Erythroblast (primary cell): ENCODE results near the gene LIF.
A peak's percentile ranks its signal among the peaks of the same experiment; 100 is the strongest.
"Not testable (repeated sequence)": the region's sequence is repeated elsewhere in the genome, so short reads cannot be mapped to it uniquely, and the experiment has no call there.

ENCODE experiments used
- DNase-seq, 2 experiments: peaks; one replicate each; lab custom pipeline; 2025; lab: John Stamatoyannopoulos, UW
- GATA1 ChIP-seq: IDR thresholded peaks from 2 replicates; pipeline ENCODE4 v1.6.1; 2011; ENCODE audit warnings: low read depth, mild to moderate bottlenecking, control low read depth, low read length, moderate library complexity
- POLR2A ChIP-seq: IDR thresholded peaks from 2 replicates; pipeline ENCODE4 v1.6.1; 2011; ENCODE audit warnings: mild to moderate bottlenecking, low read length

The LIF gene

DNA sequence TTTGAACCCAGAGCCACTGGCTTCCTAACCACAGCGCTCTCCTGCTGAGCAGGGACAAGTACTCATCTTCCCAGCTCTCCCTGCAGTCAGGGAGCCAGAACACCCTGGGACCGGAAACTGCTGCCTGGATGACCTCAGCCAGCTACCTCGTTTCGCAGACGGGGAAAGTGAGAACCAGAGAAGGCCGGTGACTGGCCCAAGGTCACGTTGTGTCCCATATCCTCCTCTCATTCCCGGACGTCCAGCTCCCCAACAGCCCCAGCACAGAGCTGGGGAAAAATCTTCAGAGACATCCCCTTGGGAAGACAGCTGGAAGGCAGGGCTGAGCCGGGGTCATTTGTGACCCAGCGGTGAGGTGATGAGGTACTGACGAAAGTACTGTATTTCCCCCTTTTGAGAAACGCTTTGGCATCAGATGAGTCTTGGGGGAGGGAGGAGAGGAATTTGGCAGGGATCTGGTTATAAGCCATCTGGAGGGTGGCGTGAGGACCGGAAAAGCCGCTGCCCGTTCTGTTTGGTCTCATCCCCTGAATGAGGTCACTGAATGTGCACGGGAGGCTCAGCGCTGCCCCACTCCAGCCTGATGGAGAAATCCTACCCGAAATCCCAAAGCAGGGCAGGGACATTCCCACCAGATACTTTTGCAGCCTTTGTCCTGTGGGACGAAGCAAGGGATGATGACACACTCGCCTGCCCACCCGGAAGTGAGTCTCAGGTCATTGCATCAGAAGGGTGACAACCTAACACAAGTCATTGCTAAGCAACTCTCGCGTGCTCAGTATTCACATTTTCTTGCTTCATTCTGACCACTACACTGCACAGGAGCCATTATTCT lies 41.1 kb downstream of the LIF start:
- peak in 1 of 2 experiments; percentile 56 for DNase-seq

DNA sequence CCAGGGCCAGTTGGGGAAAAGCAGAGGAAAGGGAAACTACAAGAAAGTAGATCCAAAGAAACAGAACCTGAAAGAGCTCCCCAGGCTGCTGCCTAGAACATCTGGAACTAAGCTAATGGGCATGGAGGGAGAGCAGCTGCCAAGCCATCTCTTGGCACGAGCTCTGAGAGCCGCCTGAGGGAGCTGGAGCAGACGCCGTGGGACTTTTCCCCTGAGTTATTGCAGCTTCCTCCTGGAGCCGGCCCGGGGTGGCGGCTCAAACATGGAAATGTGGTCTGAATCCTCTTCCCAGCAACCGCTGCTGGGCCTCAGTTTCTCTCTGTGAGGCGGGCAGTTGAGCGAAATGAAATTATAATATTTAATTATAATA lies 41.8 kb downstream of the LIF start:
- TF ChIP-seq POLR2A (no peak), GATA1 (no peak)
- DNase-seq = no peak

More for the DNA sequence above, 41.1 kb downstream of the LIF start:
- no peak for TF ChIP-seq GATA1

DNA sequence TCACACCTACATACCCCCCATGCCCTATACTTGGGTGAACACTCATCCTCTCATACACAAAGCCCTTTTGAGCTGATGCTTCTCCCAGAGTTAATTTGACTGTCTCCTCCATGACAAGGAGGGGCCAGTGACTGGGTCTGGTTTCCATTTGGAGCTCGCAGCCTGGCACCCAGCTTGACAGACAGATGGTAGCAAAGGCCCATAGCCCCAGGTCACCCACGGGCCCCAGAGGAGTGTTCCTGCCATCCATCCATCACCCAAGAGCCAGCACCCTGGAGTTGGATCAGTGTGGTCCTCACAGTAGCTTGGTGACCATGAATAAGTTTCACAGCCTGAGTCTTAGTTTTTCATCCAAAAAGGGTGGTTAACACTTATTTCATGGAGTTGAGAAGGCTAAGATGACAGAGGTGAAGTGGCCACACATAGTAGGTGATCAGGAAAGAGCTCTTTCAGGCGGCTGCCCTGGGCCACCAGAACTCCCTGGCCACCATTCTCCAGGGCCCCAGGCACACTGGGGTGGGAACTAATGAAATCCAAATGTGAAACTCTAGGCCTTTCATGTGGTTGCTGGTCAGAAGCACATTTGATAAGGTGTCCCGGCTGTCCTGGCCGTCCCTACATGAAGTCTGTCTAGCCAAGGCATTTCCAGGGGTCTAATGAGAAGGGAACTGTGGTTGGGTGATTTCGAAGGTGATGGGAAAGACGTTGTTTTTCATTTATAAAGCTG lies 42.4 kb downstream of the LIF start:
- TF ChIP-seq POLR2A (no peak), GATA1 (no peak)
- DNase-seq = no peak

DNA sequence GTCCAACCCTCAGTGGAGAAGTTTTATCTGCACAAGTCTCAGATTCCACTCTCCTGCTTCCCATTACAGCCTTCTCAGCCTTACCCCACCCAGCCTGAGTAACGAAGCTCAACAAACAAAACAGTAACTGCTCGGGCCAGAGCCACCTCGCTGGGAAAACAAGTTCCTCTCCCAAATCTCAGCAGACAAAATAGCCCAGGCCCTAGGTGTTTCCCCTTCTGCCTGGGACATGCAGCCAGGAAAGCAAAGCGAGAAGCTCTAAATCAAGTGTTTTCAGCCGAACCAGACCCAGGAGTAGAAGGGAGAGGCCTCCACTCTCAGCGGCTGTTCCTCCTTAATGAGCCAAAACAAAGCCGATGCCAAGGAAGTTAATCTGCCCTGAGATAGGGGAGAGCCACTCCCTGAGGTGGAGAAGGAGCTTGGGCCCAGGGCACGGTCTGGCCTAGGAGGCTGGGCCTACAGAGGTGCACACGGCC lies 44.0 kb downstream of the LIF start:
- TF ChIP-seq GATA1 = no peak
- TF ChIP-seq POLR2A = no peak
- DNase-seq = no peak

DNA sequence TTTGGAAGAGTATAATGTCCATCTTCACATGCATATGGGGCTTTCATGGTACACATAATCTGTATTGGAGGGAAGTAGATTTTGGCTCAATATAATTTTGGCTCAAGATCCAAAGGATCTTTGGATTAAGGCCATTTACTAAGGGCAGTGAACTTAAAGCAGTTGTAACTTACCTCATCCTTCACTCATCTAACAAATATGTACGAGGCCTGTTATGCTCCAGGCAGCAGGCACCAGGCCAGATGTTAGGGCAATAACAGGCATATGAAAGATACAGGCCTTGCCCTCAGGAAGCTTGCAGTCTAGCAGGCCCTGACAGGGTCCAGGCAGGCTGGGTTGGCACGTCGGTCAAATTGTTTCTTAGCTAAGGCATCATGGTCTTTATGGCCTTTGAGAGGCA lies 44.6 kb downstream of the LIF start:
- TF ChIP-seq GATA1 = no peak
- TF ChIP-seq POLR2A = no peak
- no peak for DNase-seq

DNA sequence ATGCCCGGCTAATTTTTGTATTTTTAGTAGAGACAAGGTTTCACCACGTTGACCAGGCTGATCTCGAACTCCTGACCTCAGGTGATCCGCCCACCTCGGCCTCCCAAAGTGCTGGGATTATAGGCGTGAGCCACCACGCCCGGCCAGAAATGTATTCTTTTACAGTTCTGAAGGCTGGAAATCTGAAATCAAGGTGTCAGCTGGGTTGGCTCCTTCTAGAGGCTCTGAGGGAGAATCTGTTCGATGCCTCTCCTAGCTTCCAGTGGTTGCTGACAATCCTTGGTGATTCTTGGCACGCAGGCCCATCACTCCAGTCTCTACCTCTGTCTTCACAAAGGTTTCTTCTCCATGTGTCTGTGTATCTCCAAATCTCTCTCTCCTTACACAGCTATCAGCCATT lies 45.7 kb downstream of the LIF start:
- DNase-seq = not testable (repeated sequence)

DNA sequence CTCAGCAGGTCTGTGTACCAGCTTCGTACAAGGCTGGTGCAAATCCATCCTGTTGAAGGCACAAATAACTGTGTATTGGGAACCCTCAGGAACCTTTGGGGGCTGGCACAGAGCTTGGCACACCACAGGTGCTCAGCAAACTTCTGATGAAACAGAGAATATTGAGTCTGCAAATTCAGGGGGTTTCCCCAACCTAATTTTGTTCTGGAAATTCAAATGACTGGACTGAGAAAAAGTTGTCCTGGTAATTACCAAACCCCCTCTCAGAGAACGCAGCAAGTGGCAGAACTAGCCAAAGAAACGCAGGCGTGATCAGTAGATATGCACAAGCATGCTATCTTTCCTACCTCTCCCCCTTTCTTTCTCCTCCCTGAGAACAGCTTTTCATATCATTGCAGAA lies 47.6 kb downstream of the LIF start:
- TF ChIP-seq POLR2A (no peak), GATA1 (no peak)
- no peak for DNase-seq

DNA sequence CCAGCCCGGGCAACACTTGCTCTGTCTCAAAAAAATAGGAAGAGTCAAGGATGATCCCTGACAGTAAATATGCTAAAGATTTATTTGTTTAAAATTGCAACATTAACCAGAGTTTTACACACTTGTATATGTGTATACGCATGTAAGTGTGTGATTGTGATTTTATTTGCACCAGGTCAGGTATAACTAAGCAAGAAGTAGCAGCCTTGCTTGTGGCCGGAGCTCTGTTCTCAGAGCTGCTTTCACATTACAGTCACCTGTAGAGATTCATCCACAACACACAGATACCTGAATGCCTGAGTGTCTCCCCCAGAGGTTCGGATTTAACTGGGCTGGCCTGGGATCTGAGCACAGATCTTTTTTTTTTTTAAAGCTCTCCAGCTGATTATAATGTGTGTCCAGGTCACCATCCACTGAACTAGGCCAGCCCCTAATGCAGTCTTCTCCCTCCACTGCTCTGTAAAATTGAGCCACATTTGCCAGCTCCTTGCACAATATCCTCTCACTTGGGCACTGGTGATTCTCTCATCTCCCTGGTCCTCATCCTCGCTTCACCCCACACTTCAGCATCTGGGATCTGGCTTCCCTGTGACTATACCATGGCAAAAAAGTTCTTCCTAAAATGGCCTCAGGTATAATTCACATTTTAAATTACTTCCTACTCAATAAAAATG lies 48.3 kb downstream of the LIF start:
- DNase-seq = no peak
- no peak for TF ChIP-seq POLR2A
- TF ChIP-seq GATA1 = no peak

DNA sequence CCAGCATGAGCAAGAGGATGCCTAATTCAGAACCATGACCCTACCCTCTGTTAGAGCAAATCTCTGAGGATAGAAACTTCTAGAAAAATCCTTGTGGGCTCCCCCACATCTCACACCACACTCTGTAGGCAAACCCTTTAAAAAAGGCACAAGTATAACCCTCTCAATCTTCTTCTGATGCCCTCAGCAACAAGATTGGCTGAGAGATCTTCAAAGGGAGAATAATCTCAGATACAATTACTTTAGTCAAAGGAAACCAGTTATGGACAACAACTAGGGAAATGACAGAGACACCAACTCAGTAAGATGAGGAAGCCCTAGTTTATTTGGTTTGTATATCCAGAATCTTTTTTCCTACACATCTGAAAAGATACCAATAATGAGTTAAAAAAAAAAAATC lies 49.2 kb downstream of the LIF start:
- TF ChIP-seq POLR2A = no peak
- no peak for TF ChIP-seq GATA1

DNA sequence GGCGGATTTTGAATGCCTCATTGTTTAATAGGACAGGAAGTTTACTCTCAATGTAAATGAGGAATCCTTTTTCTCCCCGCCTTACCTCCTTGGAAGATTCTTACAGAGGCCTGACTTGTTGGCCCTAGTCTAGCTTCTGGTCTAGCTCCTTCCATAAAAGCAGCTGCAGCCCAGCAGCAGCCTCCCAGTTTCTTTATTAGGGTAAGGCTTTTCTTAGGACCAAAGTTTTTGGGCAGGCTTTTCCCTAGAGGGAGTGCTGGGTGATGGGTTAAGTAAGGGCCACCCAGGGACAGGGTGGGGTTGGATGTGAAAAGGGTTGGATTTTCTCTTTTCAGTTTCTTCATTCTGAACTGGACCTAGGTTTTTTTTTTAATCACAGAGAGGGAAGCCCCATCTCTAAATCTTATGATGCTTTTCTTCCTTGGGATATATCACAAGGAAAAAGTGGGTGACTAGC lies 49.7 kb downstream of the LIF start:
- DNase-seq = no peak
- TF ChIP-seq POLR2A (no peak), GATA1 (no peak)

More for the DNA sequence above, 49.2 kb downstream of the LIF start:
- DNase-seq = no peak

DNA sequence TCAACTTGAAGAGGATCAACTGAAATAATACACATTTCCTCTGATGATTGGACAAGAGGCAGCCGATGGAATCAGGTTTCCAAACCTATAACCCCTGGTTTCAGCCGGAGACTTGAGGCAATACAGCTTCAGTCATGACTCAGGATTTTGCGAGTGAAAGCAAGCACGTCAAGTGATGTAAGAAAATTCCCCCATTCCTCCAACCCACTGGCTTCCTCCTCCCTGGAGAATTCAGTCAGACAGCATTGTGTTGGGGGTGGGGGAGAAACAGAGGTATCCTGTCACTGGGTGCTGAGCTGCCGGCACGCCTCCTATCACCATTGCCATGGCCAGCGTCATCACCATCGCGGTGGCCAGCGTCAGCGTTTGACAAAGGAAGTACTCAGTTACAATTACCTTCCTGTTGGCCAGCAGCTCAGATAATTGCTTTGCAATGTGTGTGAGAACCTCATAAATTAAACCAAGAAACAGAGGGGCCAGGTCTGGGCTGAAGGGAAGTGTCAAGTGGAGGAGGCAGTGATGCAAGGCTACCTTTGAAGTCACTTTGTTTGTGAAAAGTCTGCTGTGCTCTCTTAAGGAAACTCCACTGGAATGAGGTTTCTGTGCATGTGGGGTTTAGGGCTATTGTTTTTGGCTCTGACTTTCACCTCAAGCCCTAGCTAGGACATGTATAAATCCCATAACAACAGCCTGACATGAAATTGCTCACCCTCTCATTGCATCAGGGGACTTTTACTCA lies 50.2 kb downstream of the LIF start:
- TF ChIP-seq POLR2A (no peak), GATA1 (no peak)
- DNase-seq = peak; percentile 21 to 64

DNA sequence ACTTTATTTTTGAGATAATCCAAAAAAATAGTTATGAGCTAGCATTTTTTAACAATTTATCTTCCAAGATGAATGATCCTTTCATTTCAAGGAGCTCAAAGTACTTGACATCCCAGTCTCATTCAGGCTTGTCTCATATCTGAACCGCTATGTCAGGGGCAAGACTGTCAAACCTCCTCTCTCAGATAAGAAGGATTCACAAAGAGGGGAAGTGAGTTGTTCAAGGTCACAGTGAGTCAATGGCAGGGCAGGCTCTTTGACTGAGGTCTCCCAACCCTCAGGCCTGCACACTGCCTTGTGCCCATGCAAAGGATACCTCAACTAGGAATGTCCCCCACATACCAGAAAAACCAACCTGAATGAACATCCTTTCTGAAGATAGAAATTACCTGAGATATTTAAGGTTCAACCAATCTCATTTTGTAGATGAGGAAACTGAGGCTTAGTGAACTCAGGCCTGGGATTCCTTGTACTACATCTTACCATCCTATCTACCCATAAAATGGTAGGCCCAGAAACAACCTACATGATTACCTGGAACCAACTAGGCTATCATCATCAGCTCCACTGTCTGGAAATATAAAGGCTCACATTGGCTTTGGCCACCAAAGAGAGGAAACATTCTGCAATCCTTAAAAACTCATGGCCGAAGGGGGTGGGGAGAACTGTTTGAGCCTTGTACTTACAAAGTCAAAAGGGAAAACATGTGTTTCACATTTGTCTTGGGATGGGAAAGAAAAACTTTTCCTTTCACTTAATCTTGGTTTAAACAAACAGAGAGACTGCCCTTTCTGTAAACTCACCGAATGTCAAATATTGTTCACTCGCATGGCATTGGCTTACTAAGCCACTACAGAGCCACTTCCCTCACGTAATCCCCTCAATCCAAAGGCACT lies 51.1 kb downstream of the LIF start:
- DNase-seq = peak; percentile 18 to 31
- TF ChIP-seq POLR2A = no peak

DNA sequence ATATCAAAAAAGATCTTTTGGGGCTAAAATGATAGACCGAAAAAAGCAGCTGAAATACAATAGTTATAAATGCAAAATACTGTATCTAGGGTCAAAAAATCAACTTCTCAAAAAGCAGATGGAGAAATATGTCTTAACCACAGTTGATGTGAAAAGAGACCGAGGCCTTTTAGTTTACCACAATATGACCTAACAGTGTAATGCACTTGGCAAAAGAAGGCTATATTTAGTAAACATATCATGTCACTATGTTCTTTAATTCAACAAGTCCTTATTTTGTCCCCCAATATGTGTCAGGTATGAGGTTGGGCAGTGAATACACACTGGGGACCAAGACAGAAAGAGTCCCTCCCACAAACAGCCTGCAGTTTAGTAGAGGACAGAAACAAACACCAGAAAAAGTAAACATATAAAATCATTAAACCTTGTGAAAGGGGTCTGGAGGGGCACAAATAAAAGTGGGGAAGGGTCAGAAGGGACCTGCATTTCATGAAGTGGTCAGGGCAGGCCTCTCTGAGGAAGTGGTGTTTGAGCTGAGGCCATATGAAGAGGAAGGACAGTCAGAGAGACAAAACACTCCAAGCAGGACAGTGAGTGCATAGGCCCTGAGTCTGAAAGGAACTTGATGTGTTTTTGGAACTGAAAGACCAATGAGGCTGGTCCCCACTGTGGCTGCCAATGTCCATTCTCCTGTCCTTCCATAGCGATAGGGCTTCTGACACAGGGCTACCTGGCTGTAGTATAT lies 53.4 kb downstream of the LIF start:
- no peak for TF ChIP-seq POLR2A
- no peak for DNase-seq
